GM18520 (cell line): ENCODE results near the gene CIAO3.

Source experiments
- ATAC-seq: cut with Tn5 transposase; IDR thresholded peaks from one replicate; pipeline ENCODE4 v1.9.1; 2021; ENCODE audit not compliant: unreplicated experiment

The CIAO3 gene

GRCh38 chr16:740764-741505 is at the start of gene CIAO3:
Gene CIAO3 (minus strand): TSS chr16:740997. CDS start chr16:740985, 12 bp downstream.
- ATAC-seq: peak; percentile 78

GRCh38 chr16:790086-790485 is 49.3 kb upstream of the CIAO3 start:
- no peak for ATAC-seq

GRCh38 chr16:789191-789850 is 48.5 kb upstream of the CIAO3 start:
- no peak for ATAC-seq

- peak; percentile 75 for ATAC-seq
These were observed 47.8 kb upstream of the CIAO3 start, which contains the start of gene CHTF18 for GRCh38 chr16:788399-789126. Gene CHTF18 (plus strand): TSS chr16:788620. CDS start chr16:788685, 65 bp downstream.

GRCh38 chr16:787978-788398 is 47.2 kb upstream of the CIAO3 start, which contains the start of gene RPUSD1:
Gene RPUSD1 (minus strand): TSS chr16:788381. CDS start chr16:787737, 644 bp downstream.
- no peak for ATAC-seq

GRCh38 chr16:787321-787966 is 46.6 kb upstream of the CIAO3 start:
- ATAC-seq: no peak

- ATAC-seq: no peak
These were observed 45.1 kb upstream of the CIAO3 start for GRCh38 chr16:785563-786535.

- no peak for ATAC-seq
These were observed 43.6 kb upstream of the CIAO3 start for GRCh38 chr16:784431-784830.

- ATAC-seq: no peak
These were observed 42.8 kb upstream of the CIAO3 start for GRCh38 chr16:783404-784161.

GRCh38 chr16:782766-783403 is 42.1 kb upstream of the CIAO3 start:
- ATAC-seq: no peak

GRCh38 chr16:782258-782657 is 41.5 kb upstream of the CIAO3 start:
- ATAC-seq: no peak

- ATAC-seq: no peak
These were observed 40.7 kb upstream of the CIAO3 start for GRCh38 chr16:781346-782010.

- ATAC-seq: no peak
These were observed 39.5 kb upstream of the CIAO3 start for GRCh38 chr16:780296-780695.

- ATAC-seq: no peak
These were observed 38.8 kb upstream of the CIAO3 start for GRCh38 chr16:779561-779960.

GRCh38 chr16:778909-779527 is 38.2 kb upstream of the CIAO3 start:
- no peak for ATAC-seq

GRCh38 chr16:778447-778846 is 37.6 kb upstream of the CIAO3 start:
- no peak for ATAC-seq

- no peak for ATAC-seq
These were observed 37.0 kb upstream of the CIAO3 start for GRCh38 chr16:777826-778225.

- ATAC-seq: no peak
These were observed 36.0 kb upstream of the CIAO3 start for GRCh38 chr16:776824-777223.
